Fibroblast of lung (primary cell): ENCODE data around the gene PADI1. TPM values are rescaled to one million over a fixed set of nuclear protein-coding genes. Genes with fewer than 3 reads are reported as not detected.
A peak's percentile ranks its signal among the peaks of the same experiment; 100 is the strongest.
"Not testable (repeated sequence)": the region's sequence is repeated elsewhere in the genome, so short reads cannot be mapped to it uniquely, and the experiment has no call there.

Experiments used
- DNase-seq, 2 donors: peaks; one replicate each; pipeline versions ENCODE4 v3.0.0 to v3.0.0-alpha.2; 2010; ENCODE audit warnings: low read depth in 2 of 2
- H2AFZ ChIP-seq: 2 replicates; pipeline ENCODE4 v1.5.1; 2012; ENCODE audit warnings: low read length, control low read depth, inconsistent platforms
- H3K27ac ChIP-seq: 2 replicates; pipeline ENCODE4 v1.5.1; 2011; ENCODE audit warnings: low read length, control low read depth; ENCODE audit not compliant: insufficient read depth
- H3K27me3 ChIP-seq: 2 replicates; pipeline ENCODE4 v1.5.1; 2011; ENCODE audit warnings: mild to moderate bottlenecking, low read length; ENCODE audit not compliant: control insufficient read depth, insufficient read depth
- H3K36me3 ChIP-seq: 2 replicates; pipeline ENCODE4 v1.5.1; 2011; ENCODE audit warnings: low read length; ENCODE audit not compliant: control insufficient read depth, insufficient read depth
- H3K4me1 ChIP-seq: 2 replicates; pipeline ENCODE4 v1.5.1; 2011; ENCODE audit warnings: low read length; ENCODE audit not compliant: control insufficient read depth, insufficient read depth; ENCODE audit errors: extremely low read depth
- H3K4me2 ChIP-seq: 2 replicates; pipeline ENCODE4 v1.5.1; 2011; ENCODE audit warnings: low read length, control low read depth; ENCODE audit not compliant: insufficient read depth; ENCODE audit errors: extremely low read depth
- H3K4me3 ChIP-seq, 4 experiments: fragments of 200-600 bp in 1 of 4; sonication (generic) in 1 of 4; replicated peaks in 1 of 4; 2 replicates each; pipeline ENCODE4 v1.5.1; 2011 to 2016; ENCODE audit warnings: low read length in 4 of 4, low read depth in 3 of 4, mild to moderate bottlenecking in 3 of 4, control low read depth in 2 of 4, inconsistent platforms in 1 of 4, mixed read lengths in 1 of 4; ENCODE audit not compliant: insufficient read depth in 1 of 4; ENCODE audit errors: control extremely low read depth in 1 of 4
- H3K79me2 ChIP-seq: 2 replicates; pipeline ENCODE4 v1.5.1; 2012; ENCODE audit warnings: mild to moderate bottlenecking, low read length, inconsistent platforms; ENCODE audit not compliant: control insufficient read depth, insufficient read depth
- H3K9ac ChIP-seq: 2 replicates; pipeline ENCODE4 v1.5.1; 2011; ENCODE audit warnings: mild to moderate bottlenecking, low read length, control low read depth; ENCODE audit not compliant: insufficient read depth
- H3K9me3 ChIP-seq: 2 replicates; pipeline ENCODE4 v1.5.1; 2012; ENCODE audit warnings: low read depth, low read length; ENCODE audit not compliant: control insufficient read depth, insufficient read depth
- H4K20me1 ChIP-seq: 2 replicates; pipeline ENCODE4 v1.5.1; 2011; ENCODE audit warnings: low read length; ENCODE audit not compliant: control insufficient read depth, insufficient read depth; ENCODE audit errors: extremely low read depth
- CTCF ChIP-seq, 2 donors: IDR thresholded peaks in 1 of 2; conservative IDR thresholded peaks in 1 of 2; 1 replicate in 1 of 2; 2 replicates in 1 of 2; pipeline ENCODE4 v1.5.1; 2011 to 2012; ENCODE audit warnings: low read length in 2 of 2, control low read depth in 1 of 2, inconsistent platforms in 1 of 2, low read depth in 1 of 2, mild to moderate bottlenecking in 1 of 2
- EZH2 ChIP-seq: IDR thresholded peaks from 2 replicates; pipeline ENCODE4 v1.5.1; 2012; ENCODE audit warnings: low read length, control low read depth, mild to moderate bottlenecking; ENCODE audit errors: missing control alignments
- polyA plus RNA-seq, 2 donors: library from polyadenylated mRNA; depleted of rRNA in 1 of 2; stranded (reverse) in 1 of 2; unstranded in 1 of 2; fragments of >200 nt; gene quantifications; 2 replicates each; pipeline ENCODE4 v1.2.1, GENCODE V29; 2011 to 2012; ENCODE audit warnings: missing spikeins in 1 of 2
- total RNA-seq: library from RNA; depleted of rRNA; stranded (reverse); fragments of >200 nt; gene quantifications from 2 replicates; pipeline ENCODE4 v1.2.1, GENCODE V29; 2014

The PADI1 gene
- total and polyA plus RNA-seq, 2 donors (not counting 1 experiment from before 2014, with no cell fraction given): not detected

GRCh38 chr1:17237561-17237903, 32.6 kb downstream of the PADI1 start:
- H3K4me1 ChIP-seq: peaks cover 13% of the 10 kb centered on the region

DNA sequence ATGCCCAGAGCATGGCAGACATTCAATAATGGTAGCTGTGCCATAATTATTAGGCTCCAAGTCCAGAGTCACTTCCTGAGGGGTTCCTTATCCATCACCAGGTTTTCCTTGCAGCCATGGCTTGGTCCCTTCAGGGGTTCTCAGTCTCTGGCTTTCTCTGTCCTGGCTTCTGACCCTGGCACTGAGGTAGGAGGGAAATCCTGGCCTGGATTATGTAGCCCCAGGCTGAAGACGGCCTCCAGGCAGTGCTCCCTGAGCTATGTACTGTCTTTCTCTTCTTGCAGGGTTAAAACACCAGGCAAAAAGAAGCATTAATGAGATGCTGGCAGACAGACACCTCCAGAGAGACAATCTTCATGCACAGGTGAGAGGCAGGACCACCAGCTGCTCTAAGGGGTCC, 34.5 kb downstream of the PADI1 start:
- Histone ChIP-seq H3K4me2 (no peak overlapping the region), H3K9ac (no peak overlapping the region), H3K9me3 (no peaks in the 10 kb centered on the region), H3K27me3 (peaks cover 6% of the 10 kb centered on the region), H4K20me1 (no peaks in the 10 kb centered on the region), H3K4me3 (no peak overlapping the region), H3K36me3 (no peaks in the 10 kb centered on the region), H3K79me2 (no peaks in the 10 kb centered on the region), H3K27ac (no peak overlapping the region), H2AFZ (no peak overlapping the region), H3K4me1 (no peaks in the 10 kb centered on the region)
- peak; percentile 95 to 97 for DNase-seq
- no peak for TF ChIP-seq EZH2
- TF ChIP-seq CTCF (conservative IDR thresholded peaks at IDR 0.05 in 1 of 2, IDR thresholded peaks at IDR 0.05 in 1 of 2; ENCODE audit: low read depth in 1 of 2, low read length in 2 of 2): no peak

More at GRCh38 chr1:17237561-17237903, 32.6 kb downstream of the PADI1 start:
- H3K36me3 ChIP-seq: no peaks in the 10 kb centered on the region
- no peaks in the 10 kb centered on the region for H3K79me2 ChIP-seq
- no peaks in the 10 kb centered on the region for H4K20me1 ChIP-seq
- no peak overlapping the region for H3K4me3 ChIP-seq
- no peak overlapping the region for H3K9ac ChIP-seq
- no peaks in the 10 kb centered on the region for H3K9me3 ChIP-seq
- no peak overlapping the region for H3K27ac ChIP-seq
- no peak overlapping the region for H3K4me2 ChIP-seq
- DNase-seq: no peak
- H3K27me3 ChIP-seq: peaks cover 6% of the 10 kb centered on the region
- no peak overlapping the region for H2AFZ ChIP-seq
- no peak for TF ChIP-seq CTCF (conservative IDR thresholded peaks at IDR 0.05 in 1 of 2, IDR thresholded peaks at IDR 0.05 in 1 of 2; ENCODE audit: low read depth in 1 of 2, low read length in 2 of 2)

GRCh38 chr1:17241011-17241779, 36.3 kb downstream of the PADI1 start:
- not testable (repeated sequence) for DNase-seq, H3K9ac ChIP-seq, H4K20me1 ChIP-seq, H3K79me2 ChIP-seq, H3K4me3 ChIP-seq, H3K27me3 ChIP-seq, H3K4me2 ChIP-seq, H2AFZ ChIP-seq, H3K36me3 ChIP-seq, H3K27ac ChIP-seq, H3K4me1 ChIP-seq, H3K9me3 ChIP-seq
- TF ChIP-seq EZH2: peak; percentile 70
